Chondrocyte (in vitro differentiated cells): ENCODE data around the gene DENND1A. TPM values are rescaled to one million over a fixed set of nuclear protein-coding genes. Genes with fewer than 3 reads are reported as not detected.
A peak's percentile ranks its signal among the peaks of the same experiment; 100 is the strongest.

Experiments
- DNase-seq: peaks from one replicate; pipeline ENCODE4 v3.0.0; 2021; ENCODE audit warnings: mixed read lengths, low spot score
- H3K27ac Mint-ChIP-seq: one replicate; pipeline ENCODE4 v1.8.0; 2021; ENCODE audit warnings: mild to moderate bottlenecking, moderate library complexity, mixed read lengths; ENCODE audit not compliant: unreplicated experiment
- H3K27me3 Mint-ChIP-seq: 2 replicates; pipeline ENCODE4 v1.8.0; 2021; ENCODE audit warnings: low read depth, mixed read lengths
- H3K36me3 Mint-ChIP-seq: 2 replicates; pipeline ENCODE4 v1.8.0; 2021; ENCODE audit warnings: low read depth, mixed read lengths
- H3K4me1 Mint-ChIP-seq: 2 replicates; pipeline ENCODE4 v1.8.0; 2021; ENCODE audit warnings: low read depth, mild to moderate bottlenecking, mixed read lengths
- H3K4me3 Mint-ChIP-seq: one replicate; pipeline ENCODE4 v1.8.0; 2021; ENCODE audit warnings: mild to moderate bottlenecking, moderate library complexity, mixed read lengths; ENCODE audit not compliant: unreplicated experiment
- H3K9me3 Mint-ChIP-seq: 2 replicates; pipeline ENCODE4 v1.8.0; 2021; ENCODE audit warnings: low read depth, mixed read lengths
- total RNA-seq: library from RNA; stranded (reverse); gene quantifications from 3 replicates; pipeline ENCODE4 v1.2.1, GENCODE V29; 2021
- TF ChIP-seq, protein P1 (sequence below): fragments of 200-600 bp; sonication (generic); IDR thresholded peaks from 2 replicates; pipeline ENCODE4 v1.5.0; 2021; ENCODE audit warnings: antibody characterized with exemption, mild to moderate bottlenecking, moderate library complexity

DENND1A gene
- total RNA-seq, 1 donor from 2014 or later: 15.3 TPM

DNA sequence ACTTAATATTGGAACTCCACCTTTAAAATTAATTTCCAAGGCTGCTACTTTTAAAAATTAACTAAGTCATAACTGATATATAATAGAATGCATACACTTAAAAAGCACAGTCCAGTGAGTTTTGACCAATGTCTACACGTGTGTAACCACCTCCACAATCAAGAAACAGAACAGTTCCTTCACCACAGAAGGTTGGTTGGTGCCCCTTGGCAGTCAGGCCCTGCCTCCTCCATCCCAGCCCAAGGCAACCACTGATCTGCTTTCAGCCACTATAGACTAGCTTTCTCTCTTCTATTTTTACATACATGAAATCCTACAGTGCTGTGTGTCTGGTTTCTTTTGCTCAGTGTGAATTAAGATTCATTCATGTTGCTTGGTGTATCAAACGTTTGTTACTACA, 358.7 kb downstream of the DENND1A start:
- DNase-seq: no peak
- Mint-ChIP-seq H3K36me3 (peaks cover 6% of the 10 kb centered on the region), H3K4me3 (no peak overlapping the region), H3K27ac (no peak overlapping the region), H3K27me3 (no peaks in the 10 kb centered on the region), H3K4me1 (peaks cover 16% of the 10 kb centered on the region), H3K9me3 (peaks cover 12% of the 10 kb centered on the region)
- TF ChIP-seq, protein P1, sequence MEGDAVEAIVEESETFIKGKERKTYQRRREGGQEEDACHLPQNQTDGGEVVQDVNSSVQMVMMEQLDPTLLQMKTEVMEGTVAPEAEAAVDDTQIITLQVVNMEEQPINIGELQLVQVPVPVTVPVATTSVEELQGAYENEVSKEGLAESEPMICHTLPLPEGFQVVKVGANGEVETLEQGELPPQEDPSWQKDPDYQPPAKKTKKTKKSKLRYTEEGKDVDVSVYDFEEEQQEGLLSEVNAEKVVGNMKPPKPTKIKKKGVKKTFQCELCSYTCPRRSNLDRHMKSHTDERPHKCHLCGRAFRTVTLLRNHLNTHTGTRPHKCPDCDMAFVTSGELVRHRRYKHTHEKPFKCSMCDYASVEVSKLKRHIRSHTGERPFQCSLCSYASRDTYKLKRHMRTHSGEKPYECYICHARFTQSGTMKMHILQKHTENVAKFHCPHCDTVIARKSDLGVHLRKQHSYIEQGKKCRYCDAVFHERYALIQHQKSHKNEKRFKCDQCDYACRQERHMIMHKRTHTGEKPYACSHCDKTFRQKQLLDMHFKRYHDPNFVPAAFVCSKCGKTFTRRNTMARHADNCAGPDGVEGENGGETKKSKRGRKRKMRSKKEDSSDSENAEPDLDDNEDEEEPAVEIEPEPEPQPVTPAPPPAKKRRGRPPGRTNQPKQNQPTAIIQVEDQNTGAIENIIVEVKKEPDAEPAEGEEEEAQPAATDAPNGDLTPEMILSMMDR: no peak

DNA sequence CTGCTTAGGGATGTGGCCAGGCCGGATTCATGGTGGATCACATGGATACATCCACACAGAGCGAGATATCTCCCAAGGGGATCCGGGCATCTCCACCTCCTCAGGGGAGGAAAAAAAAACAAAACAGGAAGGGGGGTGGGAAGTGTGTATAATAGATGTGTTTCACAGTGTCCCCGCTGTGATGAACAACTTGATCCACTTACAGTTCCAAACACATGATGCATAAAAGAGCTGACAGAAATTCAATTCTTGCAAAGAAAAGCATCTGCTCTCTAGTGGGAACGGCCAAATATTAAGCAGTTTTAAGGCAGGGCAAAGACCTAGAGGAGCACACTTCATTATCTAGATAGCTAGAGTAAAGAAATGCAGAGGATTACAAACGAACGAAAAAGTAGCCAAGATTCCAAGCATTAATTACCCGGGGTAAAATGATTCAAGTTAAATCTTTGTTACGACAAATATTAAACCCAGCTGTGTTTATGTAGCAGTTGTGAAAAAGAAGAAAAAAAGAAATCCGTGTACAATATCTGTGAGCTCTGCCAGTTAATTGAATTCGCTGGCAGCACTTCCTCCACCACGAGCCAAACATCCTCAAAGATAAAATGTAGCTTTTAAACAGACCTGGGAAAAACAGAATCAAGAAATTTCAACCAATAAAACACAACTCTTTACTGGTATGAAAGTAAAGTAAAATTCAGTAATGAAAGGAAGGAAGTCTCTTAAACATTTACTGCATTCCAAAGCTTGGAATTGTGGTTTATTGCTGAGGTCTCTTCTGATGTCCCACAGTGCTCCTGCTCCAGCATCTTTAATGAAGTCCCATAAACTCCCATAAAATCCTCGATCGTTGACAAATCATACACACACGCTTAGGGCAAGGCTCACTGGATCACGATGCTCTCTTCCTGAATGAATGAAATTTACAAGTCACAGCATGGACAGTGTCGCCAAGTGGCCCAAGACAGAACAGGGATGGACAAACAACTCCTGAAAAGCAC, 360.9 kb downstream of the DENND1A start:
- peaks cover 16% of the 10 kb centered on the region for H3K4me1 Mint-ChIP-seq
- H3K9me3 Mint-ChIP-seq: peaks cover 3% of the 10 kb centered on the region
- no peaks in the 10 kb centered on the region for H3K36me3 Mint-ChIP-seq
- TF ChIP-seq, protein P1: no peak
- no peak for DNase-seq
- H3K27ac Mint-ChIP-seq: peak overlapping the region; percentile 39
- H3K4me3 Mint-ChIP-seq: peak overlapping the region; percentile 11
- H3K27me3 Mint-ChIP-seq: no peaks in the 10 kb centered on the region

DNA sequence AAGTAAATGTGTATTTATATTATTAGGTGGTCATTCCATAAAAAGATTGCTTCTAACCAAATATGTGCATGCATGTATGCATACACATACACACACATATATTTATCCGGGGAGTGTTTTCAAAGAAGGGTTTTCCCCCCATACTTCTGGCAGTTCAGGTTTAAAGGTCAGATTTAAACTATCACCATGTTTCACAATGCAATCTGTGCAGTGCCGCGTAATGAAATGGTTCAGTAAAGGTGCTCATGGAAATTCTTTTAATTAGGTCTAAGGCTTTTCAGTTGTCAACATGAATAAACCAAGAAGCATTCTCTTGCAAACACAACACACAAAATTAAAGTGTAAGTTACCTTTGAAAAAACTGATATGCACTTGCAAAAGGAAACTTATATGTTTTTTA, 362.9 kb downstream of the DENND1A start:
- Mint-ChIP-seq H3K4me3 (no peak overlapping the region), H3K36me3 (no peaks in the 10 kb centered on the region), H3K27ac (no peak overlapping the region), H3K27me3 (no peaks in the 10 kb centered on the region), H3K9me3 (peaks cover 3% of the 10 kb centered on the region), H3K4me1 (peaks cover 23% of the 10 kb centered on the region)
- no peak for DNase-seq
- TF ChIP-seq, protein P1: no peak

DNA sequence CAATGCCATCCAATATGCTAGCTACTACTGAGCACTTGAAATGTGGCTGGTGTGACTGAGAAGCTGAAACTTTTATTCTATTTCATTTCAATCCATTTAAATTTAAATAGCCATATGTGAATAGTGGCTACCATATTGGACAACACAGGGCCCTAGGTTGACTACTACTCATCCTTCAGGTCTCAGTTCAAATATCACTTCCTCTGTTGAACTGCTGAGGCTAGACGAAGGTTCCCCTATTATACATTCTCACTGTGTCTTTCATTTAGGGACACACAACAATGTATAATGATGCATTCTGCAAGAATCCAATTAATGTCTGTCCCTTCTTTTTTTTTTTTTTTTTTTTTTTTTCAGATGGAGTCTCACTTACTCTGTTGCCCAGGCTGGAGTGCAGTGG, 365.3 kb downstream of the DENND1A start:
- Mint-ChIP-seq H3K9me3 (no peaks in the 10 kb centered on the region), H3K4me1 (peaks cover 21% of the 10 kb centered on the region), H3K27me3 (no peaks in the 10 kb centered on the region), H3K4me3 (no peak overlapping the region), H3K27ac (no peak overlapping the region), H3K36me3 (peaks cover 3% of the 10 kb centered on the region)
- TF ChIP-seq, protein P1: no peak
- DNase-seq: no peak

DNA sequence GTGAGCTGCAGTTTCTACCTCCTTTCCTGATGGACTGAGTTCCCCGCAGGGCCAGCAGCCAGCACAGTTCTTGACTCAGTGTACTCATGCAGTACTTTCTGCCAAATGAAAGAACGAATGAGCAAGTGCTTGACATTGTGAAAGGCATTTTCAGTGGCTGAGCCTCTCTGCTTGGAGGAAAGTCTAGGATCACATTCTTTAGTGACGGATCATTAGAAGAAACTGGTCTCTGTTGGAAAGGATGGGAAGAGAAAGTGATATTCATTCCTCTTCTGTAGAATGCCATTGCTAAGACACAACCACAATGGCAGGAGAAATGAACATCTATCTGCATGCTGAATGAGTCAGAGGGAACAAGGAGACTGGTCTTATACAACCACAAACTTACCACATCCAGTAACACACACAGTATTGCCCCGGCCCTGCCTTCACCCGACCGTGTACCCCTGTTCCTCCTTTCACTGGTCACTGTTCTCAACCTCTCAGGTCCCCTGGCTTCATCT, 367.0 kb downstream of the DENND1A start:
- Mint-ChIP-seq H3K36me3 (peaks cover 5% of the 10 kb centered on the region), H3K4me1 (peaks cover 7% of the 10 kb centered on the region), H3K27me3 (no peaks in the 10 kb centered on the region), H3K27ac (no peak overlapping the region), H3K9me3 (no peaks in the 10 kb centered on the region), H3K4me3 (no peak overlapping the region)
- DNase-seq: no peak
- TF ChIP-seq, protein P1: no peak
